T-helper 1 cell treated with Interleukin-12 subunit alpha and Interleukin-12 subunit beta and Interleukin-4 antibody, amounts not matched to agents 30 μg/mL and 1 μg/mL, for 36 hours (primary cell): ENCODE results near the gene MAPRE3.

Experiments
- H3K27ac Mint-ChIP-seq: one replicate; pipeline ENCODE4 v1.8.0; 2021; ENCODE audit warnings: mild to moderate bottlenecking, mixed read lengths
- H3K27me3 Mint-ChIP-seq: one replicate; pipeline ENCODE4 v1.8.0; 2021; ENCODE audit warnings: low read depth, mixed read lengths
- H3K36me3 Mint-ChIP-seq: one replicate; pipeline ENCODE4 v1.8.0; 2021; ENCODE audit warnings: low read depth, mixed read lengths
- H3K4me1 Mint-ChIP-seq: one replicate; pipeline ENCODE4 v1.8.0; 2021; ENCODE audit warnings: low read depth, mixed read lengths
- H3K4me3 Mint-ChIP-seq: one replicate; pipeline ENCODE4 v1.8.0; 2021; ENCODE audit warnings: mild to moderate bottlenecking, moderate library complexity, mixed read lengths
- H3K9me3 Mint-ChIP-seq: one replicate; pipeline ENCODE4 v1.8.0; 2021; ENCODE audit warnings: mixed read lengths

MAPRE3 gene

DNA sequence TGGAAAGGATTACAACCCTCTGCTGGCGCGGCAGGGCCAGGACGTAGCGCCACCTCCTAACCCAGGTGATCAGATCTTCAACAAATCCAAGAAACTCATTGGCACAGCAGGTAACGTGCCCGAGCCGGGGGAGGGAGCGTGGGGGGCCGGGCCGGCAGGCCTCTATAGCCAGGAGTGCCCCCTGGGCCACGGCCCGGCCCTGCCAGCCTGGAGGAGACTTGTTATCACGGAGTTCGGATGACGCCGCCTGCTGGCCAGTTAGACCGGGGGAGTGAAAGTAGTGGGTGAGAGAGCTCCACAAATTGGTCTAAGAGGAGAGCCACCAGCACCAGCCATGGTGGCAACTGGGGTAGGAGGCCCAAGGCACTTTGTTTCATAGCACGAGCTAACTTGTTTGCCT is 53.8 kb downstream of the MAPRE3 start:
- no peak overlapping the region for H3K27ac Mint-ChIP-seq
- H3K9me3 Mint-ChIP-seq: no peaks in the 10 kb centered on the region
- peaks cover 3% of the 10 kb centered on the region for H3K4me1 Mint-ChIP-seq
- H3K27me3 Mint-ChIP-seq: no peaks in the 10 kb centered on the region
- H3K4me3 Mint-ChIP-seq: no peak overlapping the region
- peaks cover 9% of the 10 kb centered on the region for H3K36me3 Mint-ChIP-seq

DNA sequence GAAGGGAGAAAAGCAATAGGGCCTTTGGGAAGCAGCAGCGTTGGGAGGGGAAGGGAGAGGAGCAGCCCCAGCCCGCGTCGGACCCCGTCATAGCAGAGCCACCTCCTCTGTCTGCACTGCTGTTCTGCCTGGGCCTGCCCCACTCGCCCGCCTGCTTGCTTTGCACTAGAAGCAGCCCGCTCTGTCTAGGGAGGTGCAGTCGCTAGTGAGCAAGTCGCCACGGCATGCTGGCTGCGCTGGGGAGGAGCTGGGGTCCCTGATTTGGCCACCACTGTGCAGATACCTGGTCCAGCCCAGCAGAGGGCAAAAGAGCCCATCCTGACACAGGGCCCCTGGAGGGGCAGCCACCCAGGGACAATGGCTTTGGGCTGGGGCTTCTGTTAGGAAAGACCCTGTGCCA is 54.4 kb downstream of the MAPRE3 start:
- Mint-ChIP-seq H3K9me3 (no peaks in the 10 kb centered on the region), H3K27me3 (no peaks in the 10 kb centered on the region), H3K4me3 (no peak overlapping the region), H3K36me3 (peaks cover 9% of the 10 kb centered on the region), H3K4me1 (peaks cover 9% of the 10 kb centered on the region), H3K27ac (no peak overlapping the region)

DNA sequence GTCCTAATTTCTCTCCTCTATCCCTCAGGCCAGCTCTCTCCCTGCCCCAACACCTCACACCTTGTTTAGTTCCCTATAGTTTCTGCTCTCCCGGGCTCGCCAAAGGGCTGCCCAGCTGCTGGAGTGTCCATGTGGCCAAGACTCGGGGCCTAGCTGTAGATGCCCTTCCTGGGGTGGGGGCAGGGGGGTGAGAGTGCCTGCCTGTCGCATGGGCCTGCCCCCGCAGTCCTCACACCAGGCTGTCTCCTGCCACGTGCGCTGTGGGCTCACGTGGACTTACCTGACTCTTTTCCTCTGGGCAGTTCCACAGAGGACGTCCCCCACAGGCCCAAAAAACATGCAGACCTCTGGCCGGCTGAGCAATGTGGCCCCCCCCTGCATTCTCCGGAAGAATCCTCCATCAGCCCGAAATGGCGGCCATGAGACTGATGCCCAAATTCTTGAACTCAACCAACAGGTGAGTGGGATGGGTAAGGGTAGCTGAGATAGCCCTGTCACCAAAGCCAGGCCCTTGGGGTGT is 54.9 kb downstream of the MAPRE3 start:
- Mint-ChIP-seq H3K27ac (no peak overlapping the region), H3K9me3 (no peaks in the 10 kb centered on the region), H3K36me3 (peaks cover 11% of the 10 kb centered on the region), H3K4me1 (peaks cover 13% of the 10 kb centered on the region), H3K4me3 (no peak overlapping the region), H3K27me3 (no peaks in the 10 kb centered on the region)

DNA sequence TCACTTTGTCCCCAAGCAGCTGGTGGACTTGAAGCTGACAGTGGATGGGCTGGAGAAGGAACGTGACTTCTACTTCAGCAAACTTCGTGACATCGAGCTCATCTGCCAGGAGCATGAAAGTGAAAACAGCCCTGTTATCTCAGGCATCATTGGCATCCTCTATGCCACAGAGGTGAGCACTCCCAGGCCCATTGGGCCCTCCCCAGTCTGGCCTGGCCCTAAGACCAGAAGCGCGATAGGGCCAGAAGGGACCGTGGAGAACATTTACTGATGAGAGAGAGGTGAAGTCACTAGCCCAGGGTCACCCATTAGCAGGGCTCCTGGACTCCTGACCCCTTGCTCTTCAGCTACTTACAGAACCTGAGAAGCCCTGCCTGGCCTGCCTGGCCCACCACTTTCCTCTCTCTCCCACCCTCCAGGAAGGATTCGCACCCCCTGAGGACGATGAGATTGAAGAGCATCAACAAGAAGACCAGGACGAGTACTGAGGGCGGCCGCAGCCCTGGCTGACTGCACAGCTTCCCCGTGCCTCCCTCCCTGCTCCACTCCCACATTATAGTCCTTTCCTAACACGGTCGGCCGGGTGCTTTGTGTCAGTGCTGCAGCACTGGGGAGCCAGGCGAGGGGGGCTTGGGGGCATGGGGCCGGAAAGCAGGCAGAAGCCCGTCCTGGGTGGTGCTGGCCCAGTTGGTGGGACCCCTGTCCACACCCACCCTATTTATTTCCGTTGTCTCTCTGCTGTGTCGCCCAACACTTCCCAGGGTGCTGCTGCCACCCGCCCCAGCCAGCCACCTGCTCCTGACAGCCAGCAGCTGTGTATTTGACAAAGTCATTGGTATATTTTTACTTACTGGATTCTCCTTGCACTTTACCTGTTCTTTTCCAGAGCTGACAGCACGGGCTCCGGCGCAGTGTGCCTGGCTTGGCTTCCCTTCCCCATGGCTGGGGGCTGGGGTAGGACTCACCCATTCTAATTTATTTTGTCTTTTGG is 55.7 kb downstream of the MAPRE3 start:
- H3K4me1 Mint-ChIP-seq: peaks cover 14% of the 10 kb centered on the region

DNA sequence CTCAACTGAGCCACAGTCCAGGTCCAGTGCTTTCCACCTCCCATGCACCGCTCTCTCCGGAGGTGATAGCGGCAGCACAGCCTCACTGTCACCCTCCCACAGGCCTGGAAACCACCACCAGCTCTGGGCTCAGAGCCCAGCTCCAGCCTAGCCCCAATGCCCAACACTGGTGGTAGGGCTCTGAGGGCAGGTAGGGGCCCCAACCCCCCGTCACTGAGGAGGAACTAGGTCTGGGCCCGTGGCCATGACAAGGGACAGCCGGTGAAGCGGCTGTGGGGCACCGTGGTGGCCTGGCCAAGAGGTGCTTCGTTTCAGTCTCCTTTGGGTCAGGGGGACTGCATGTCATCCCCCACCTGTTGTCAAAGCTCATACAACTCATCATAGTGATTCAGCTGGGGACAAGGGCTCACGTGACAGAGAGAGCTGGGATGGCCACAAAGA is 56.8 kb downstream of the MAPRE3 start:
- Mint-ChIP-seq H3K27me3 (no peaks in the 10 kb centered on the region), H3K4me3 (no peak overlapping the region), H3K9me3 (no peaks in the 10 kb centered on the region), H3K4me1 (peaks cover 24% of the 10 kb centered on the region), H3K36me3 (peaks cover 14% of the 10 kb centered on the region), H3K27ac (no peak overlapping the region)

More for the DNA sequence above, 55.7 kb downstream of the MAPRE3 start:
- Mint-ChIP-seq H3K27ac (peak overlapping the region; percentile 17), H3K36me3 (peaks cover 12% of the 10 kb centered on the region), H3K27me3 (no peaks in the 10 kb centered on the region), H3K9me3 (no peaks in the 10 kb centered on the region), H3K4me3 (no peak overlapping the region)

DNA sequence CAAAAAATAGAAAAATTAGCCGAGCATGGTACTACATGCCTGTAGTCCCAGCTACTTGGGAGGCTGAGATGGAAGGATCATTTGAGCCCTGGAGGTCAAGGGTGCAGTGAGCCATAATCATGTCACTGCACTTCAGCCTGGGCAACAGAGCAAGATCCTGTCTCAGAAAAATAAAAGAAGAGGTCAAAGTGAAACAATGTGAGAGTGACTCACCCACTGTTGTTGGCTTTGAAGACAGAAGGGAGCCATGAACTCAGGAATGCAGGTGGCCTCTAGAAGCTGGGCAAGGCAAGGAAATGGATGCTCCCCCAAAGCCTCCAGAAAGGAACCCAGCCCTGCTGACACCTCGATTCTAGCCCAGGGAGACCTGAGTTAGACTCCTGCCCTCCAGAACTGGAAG is 58.6 kb downstream of the MAPRE3 start:
- Mint-ChIP-seq H3K4me3 (no peak overlapping the region), H3K27ac (no peak overlapping the region), H3K9me3 (no peaks in the 10 kb centered on the region), H3K27me3 (no peaks in the 10 kb centered on the region), H3K4me1 (peaks cover 32% of the 10 kb centered on the region), H3K36me3 (peaks cover 17% of the 10 kb centered on the region)

DNA sequence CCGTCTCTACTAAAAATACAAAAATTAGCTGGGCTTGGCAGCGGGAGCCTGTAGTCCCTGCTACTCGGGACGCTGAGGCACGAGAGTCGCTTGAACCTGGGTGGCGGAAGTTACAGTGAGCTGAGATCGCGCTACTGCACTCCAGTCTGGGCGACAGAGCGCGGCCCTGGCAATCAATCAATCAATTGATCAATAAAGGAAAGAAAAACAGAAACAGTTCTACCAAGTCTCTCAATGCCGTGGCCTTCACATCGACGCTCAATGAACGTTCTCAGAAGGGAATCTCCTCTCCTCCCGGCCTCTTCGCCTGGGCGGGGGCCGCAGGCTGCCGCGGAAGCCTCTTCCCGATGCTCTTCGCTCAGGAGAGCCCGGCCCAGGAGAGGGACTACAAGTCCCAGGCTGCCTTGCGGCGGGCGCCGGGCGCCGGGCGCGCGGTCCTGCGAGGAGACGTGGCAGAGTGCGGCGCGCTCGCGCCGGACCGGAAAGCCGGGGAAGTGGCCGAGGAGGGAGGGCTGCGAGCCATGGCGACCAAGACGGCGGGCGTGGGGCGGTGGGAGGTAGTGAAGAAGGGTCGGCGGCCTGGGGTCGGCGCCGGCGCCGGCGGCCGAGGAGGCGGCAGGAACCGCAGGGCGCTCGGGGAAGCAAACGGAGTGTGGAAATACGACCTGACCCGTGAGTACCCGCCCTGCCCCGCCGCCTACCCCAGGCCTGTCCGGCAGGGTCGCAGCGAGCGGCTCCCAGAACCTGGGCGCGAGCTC is 62.2 kb downstream of the MAPRE3 start, which contains the start of gene TMEM214:
Gene TMEM214, plus strand, starts transcription at position 471 of the 758 bp plus-strand sequence. Its CDS starts 51 bp downstream, at position 522.
- peaks cover 42% of the 10 kb centered on the region for H3K36me3 Mint-ChIP-seq
- H3K9me3 Mint-ChIP-seq: no peaks in the 10 kb centered on the region
- peak within 1 kb of the TSS; percentile 88 for H3K27ac Mint-ChIP-seq
- no peaks in the 10 kb centered on the region for H3K27me3 Mint-ChIP-seq
- peak within 1 kb of the TSS; percentile 95 for H3K4me3 Mint-ChIP-seq
- H3K4me1 Mint-ChIP-seq: peaks cover 44% of the 10 kb centered on the region

DNA sequence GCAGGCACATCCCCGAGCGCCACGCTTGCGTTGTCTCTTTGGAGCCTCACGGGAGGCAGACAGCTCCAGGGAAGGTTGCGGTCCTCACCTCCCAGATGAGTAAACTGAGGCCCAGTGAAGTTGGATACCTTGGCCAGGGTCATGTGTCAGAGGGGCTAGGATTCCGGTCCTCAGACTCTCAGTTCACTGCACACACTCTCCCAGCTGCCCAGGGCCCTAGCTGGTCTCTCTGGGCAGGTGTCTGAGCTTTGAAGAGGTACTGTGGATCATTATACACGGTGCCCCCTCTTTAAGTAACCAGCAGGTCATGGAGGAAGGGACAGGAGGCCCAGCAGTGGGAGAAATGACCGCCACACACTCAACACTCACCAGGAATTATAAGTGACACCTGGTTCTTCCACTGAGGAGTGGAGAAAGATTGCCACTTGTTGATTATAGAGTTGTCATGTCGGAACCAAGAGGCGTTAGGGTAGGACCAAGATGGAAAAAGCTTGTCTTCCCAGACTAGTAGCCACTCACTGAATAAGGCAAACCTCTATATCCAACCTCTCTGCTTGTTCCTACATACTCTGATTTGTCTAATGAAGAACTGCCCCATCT is 62.9 kb downstream of the MAPRE3 start:
- Mint-ChIP-seq H3K27me3 (no peaks in the 10 kb centered on the region), H3K9me3 (no peaks in the 10 kb centered on the region), H3K4me3 (peak overlapping the region; percentile 95), H3K27ac (peak overlapping the region; percentile 88), H3K36me3 (peaks cover 42% of the 10 kb centered on the region), H3K4me1 (peaks cover 44% of the 10 kb centered on the region)

DNA sequence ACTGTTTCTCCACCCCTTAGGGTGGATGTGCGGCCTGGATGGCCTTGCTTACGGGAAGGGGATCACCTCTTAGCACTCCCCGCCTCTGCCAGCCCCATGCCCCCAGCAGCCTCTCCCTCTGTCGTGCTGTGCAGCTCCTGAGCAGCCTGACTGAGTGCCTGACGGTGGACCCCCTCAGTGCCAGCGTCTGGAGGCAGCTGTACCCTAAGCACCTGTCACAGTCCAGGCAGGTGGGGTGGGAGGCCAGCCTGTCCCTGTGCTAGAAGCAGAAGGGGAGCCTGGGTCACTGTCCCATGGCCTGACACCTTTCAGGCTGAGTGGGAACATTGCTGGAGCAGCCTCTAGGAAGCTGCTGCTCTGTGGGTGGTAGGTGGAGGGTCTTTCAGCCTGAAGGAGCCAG is 67.6 kb downstream of the MAPRE3 start:
- H3K4me1 Mint-ChIP-seq: peaks cover 22% of the 10 kb centered on the region
- no peaks in the 10 kb centered on the region for H3K9me3 Mint-ChIP-seq
- peaks cover 62% of the 10 kb centered on the region for H3K36me3 Mint-ChIP-seq
- no peak overlapping the region for H3K27ac Mint-ChIP-seq
- no peaks in the 10 kb centered on the region for H3K27me3 Mint-ChIP-seq
- H3K4me3 Mint-ChIP-seq: no peak overlapping the region

DNA sequence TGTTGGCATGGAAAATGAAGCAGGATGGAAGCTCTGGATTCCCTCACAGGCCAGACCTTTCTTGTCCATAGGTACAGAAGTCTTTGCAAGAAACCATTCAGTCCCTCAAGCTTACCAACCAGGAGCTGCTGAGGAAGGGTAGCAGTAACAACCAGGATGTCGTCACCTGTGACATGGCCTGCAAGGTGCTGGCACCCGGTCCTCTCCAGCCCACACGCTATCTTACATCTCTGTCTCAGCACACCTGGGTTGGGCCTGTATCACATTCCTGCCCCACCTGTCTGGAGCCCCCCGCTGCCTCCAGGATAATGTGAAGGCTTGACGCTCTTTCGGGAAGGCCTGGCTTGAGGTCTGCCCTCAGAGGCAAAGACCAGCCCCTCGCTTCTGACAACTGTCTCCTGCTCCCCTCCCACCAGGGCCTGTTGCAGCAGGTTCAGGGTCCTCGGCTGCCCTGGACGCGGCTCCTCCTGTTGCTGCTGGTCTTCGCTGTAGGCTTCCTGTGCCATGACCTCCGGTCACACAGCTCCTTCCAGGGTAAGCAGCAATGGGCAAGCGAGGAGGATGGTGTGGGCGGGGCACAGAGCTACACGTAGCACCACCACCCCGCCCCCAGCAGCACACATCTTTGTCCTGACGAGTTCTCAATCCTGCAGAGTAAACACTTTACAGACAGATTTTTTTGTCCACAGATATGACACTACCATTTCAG is 68.3 kb downstream of the MAPRE3 start:
- Mint-ChIP-seq H3K9me3 (no peaks in the 10 kb centered on the region), H3K4me1 (peaks cover 17% of the 10 kb centered on the region), H3K4me3 (no peak overlapping the region), H3K27ac (no peak overlapping the region), H3K36me3 (peaks cover 61% of the 10 kb centered on the region), H3K27me3 (no peaks in the 10 kb centered on the region)

DNA sequence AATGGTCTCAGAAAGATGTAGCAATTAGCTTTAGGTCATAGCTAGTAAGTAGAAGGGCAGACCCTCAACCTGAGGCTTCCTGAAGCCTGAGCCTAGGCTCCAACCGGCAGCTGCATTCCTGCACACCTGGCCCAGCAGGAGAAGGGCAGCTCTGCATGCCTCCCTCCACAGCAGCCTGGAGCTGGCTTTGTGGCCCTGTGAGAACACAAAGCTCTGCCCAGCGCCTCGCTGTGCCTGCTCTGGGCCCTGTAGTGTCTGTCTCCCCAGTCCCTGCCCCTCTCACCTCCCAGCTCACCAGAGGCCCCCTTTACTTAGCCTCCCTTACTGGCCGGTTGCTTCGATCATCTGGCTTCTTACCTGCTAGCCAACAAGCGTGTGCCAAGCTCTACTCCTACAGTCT is 69.0 kb downstream of the MAPRE3 start:
- no peaks in the 10 kb centered on the region for H3K9me3 Mint-ChIP-seq
- peaks cover 11% of the 10 kb centered on the region for H3K4me1 Mint-ChIP-seq
- no peak overlapping the region for H3K4me3 Mint-ChIP-seq
- H3K27me3 Mint-ChIP-seq: no peaks in the 10 kb centered on the region
- peaks cover 56% of the 10 kb centered on the region for H3K36me3 Mint-ChIP-seq
- H3K27ac Mint-ChIP-seq: no peak overlapping the region

DNA sequence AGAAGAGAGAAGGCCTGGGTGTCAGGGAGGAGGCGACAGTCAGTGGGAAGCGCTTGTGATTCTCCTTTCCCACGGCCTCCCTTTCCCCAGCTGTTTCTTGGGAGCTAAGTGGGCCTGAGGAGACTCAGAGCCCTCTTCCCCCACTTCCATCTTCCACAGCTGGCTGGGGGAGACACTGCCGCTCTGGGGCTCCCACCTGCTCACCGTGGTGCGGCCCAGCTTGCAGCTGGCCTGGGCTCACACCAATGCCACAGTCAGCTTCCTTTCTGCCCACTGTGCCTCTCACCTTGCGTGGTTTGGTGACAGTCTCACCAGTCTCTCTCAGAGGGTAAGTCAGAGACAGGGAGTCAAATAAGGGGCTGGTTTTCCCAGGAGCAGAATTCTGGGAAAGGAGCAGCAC is 69.4 kb downstream of the MAPRE3 start:
- no peak overlapping the region for H3K4me3 Mint-ChIP-seq
- H3K27ac Mint-ChIP-seq: no peak overlapping the region
- no peaks in the 10 kb centered on the region for H3K27me3 Mint-ChIP-seq
- no peaks in the 10 kb centered on the region for H3K9me3 Mint-ChIP-seq
- peaks cover 58% of the 10 kb centered on the region for H3K36me3 Mint-ChIP-seq
- H3K4me1 Mint-ChIP-seq: peaks cover 10% of the 10 kb centered on the region

DNA sequence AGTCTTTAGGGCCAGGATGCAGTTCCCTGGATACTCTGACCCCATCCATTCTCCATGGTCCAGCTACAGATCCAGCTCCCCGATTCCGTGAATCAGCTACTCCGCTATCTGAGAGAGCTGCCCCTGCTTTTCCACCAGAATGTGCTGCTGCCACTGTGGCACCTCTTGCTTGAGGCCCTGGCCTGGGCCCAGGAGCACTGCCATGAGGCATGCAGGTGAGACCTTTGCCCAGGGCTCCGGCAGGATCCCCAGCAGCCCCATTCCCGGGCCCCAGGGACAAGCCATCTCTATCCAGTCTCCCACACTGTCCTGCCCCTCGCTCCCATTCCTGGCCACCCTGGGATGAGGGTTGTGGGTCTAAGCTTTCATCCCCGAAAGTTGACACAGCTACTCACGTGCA is 69.8 kb downstream of the MAPRE3 start:
- Mint-ChIP-seq H3K27ac (peak overlapping the region; percentile 22), H3K4me3 (no peak overlapping the region), H3K4me1 (peaks cover 7% of the 10 kb centered on the region), H3K9me3 (no peaks in the 10 kb centered on the region), H3K27me3 (no peaks in the 10 kb centered on the region), H3K36me3 (peaks cover 54% of the 10 kb centered on the region)

DNA sequence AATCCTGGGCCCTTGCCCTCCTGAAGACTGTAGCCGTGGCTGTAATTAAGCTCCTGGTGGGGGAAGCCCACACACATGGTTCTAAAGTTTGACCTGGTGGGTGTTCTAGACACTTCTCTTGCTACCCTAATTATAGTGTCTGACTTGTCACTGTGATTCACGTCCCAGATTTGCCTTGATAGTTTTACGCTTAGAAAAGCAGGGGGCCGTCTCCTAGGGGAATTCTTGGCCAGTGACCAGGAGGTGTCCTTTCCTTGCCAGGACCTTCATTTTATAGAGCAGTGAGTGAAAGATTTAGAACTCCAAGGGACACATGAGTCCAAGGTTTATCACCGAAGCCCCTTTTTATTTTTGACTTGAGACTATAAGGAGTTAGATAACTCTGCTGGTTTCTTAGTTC is 71.3 kb downstream of the MAPRE3 start:
- Mint-ChIP-seq H3K4me1 (peaks cover 4% of the 10 kb centered on the region), H3K27ac (no peak overlapping the region), H3K36me3 (peaks cover 42% of the 10 kb centered on the region)

More for the DNA sequence above, 71.3 kb downstream of the MAPRE3 start:
- Mint-ChIP-seq H3K4me3 (no peak overlapping the region), H3K27me3 (no peaks in the 10 kb centered on the region), H3K9me3 (no peaks in the 10 kb centered on the region)
